ENCODE results near the gene GORASP2. TPM values are rescaled to one million over a fixed set of nuclear protein-coding genes. Genes with fewer than 3 reads are reported as not detected.

GORASP2 gene
- total and polyA plus RNA-seq, 11 donors = 24.5 to 84.9 (median 62.6) TPM

GRCh38 chr2:170928036-170928823 lies 823 bp upstream of the GORASP2 start:
- WGBS, 4 donors = 59 to 66% (median 63%) methylated on average over 17 of the region's 17 CpGs
- TF ChIP-seq POLR2A (IDR thresholded peaks at IDR 0.05) (no peak), CTCF (IDR thresholded peaks at IDR 0.05) (no peak)

DNA sequence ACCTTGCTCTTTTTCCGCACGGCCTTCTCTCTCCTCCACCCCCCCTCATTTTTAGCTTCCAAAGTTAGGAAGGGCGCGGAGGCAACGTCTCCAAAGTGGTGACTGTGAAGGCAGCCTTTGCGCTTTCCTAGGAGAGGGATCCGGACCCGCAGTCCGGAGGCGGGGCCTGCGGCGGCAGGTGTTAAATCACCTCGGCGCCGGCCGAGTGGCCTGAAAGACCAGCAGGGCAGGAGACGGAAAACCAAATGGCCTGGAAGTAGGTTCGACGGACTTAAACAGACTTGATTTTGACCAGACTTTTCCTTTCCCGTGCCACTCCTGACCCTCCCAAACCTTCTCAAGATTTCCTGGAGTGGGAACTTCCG lies 615 bp downstream of the GORASP2 start:
- Histone ChIP-seq H3K4me1 (peaks cover 0 to 47% (median 36%) of the 10 kb centered on the region in 12 donors), H3K4me3 (peak overlapping the region; percentile 73 to 97 (median 91)), H3K27me3 (no peaks in the 10 kb centered on the region), H3K36me3 (peaks cover 0 to 5% (median 0%) of the 10 kb centered on the region in 9 donors), H3K9me3 (no peaks in the 10 kb centered on the region), H3K27ac (peak overlapping the region; percentile 82 to 97 (median 94))
- TF ChIP-seq POLR2A (IDR thresholded peaks at IDR 0.05) = no peak
- no peak for TF ChIP-seq CTCF (IDR thresholded peaks at IDR 0.05)
- intact Hi-C loops (cut with DNase I) = loop anchor here in 2 of 10 donors (2.0 to 5.0 kb wide), 3 partner anchors 231 to 505 kb away; partner anchors contain the start of genes DCAF17 (in 1 of the 2) and TLK1 (in 1 of the 2)
- DNase-seq (peak in 4 of 5 donors; percentile 27 to 72 (median 53)), ATAC-seq (peak in 3 of 4 donors; percentile 3 to 35 (median 10))
- WGBS, 4 donors = 0 to 1% (median 0%) methylated on average over 20 to 21 of the region's 21 CpGs

More at GRCh38 chr2:170928036-170928823, 823 bp upstream of the GORASP2 start:
- DNase-seq (peak in 1 of 5 donors; percentile 27), ATAC-seq (no peak)
- no peaks in the 10 kb centered on the region for H3K36me3 ChIP-seq
- no peaks in the 10 kb centered on the region for H3K27me3 ChIP-seq
- H3K9me3 ChIP-seq = no peaks in the 10 kb centered on the region
- intact Hi-C loops (cut with DNase I) = loop anchor here in 2 of 10 donors (2.0 to 5.0 kb wide), 3 partner anchors 233 to 507 kb away; partner anchors contain the start of genes DCAF17 (in 1 of the 2) and TLK1 (in 1 of the 2)
- peak overlapping the region; percentile 8 to 93 (median 76) for H3K4me3 ChIP-seq
- H3K27ac ChIP-seq = peak overlapping the region; percentile 19 to 97 (median 72)
- peaks cover 0 to 38% (median 27%) of the 10 kb centered on the region in 12 donors for H3K4me1 ChIP-seq

GRCh38 chr2:170930131-170930990 lies 1.3 kb downstream of the GORASP2 start:
- peaks cover 0 to 47% (median 36%) of the 10 kb centered on the region in 12 donors for H3K4me1 ChIP-seq
- peak overlapping the region; percentile 73 to 97 (median 91) for H3K4me3 ChIP-seq
- no peak for DNase-seq
- intact Hi-C loops (cut with DNase I) = no loop called here
- H3K36me3 ChIP-seq = peaks cover 0 to 9% (median 0%) of the 10 kb centered on the region in 9 donors
- no peak for TF ChIP-seq CTCF (IDR thresholded peaks at IDR 0.05)
- TF ChIP-seq POLR2A (IDR thresholded peaks at IDR 0.05) = no peak
- H3K27me3 ChIP-seq = no peaks in the 10 kb centered on the region
- WGBS, 4 donors = 3 to 5% (median 3%) methylated on average over 14 to 15 of the region's 15 CpGs
- peak in 2 of 4 donors; percentile 1 to 14 for ATAC-seq
- peak overlapping the region in 11 of 12 donors; percentile 82 to 97 (median 94) for H3K27ac ChIP-seq
- no peaks in the 10 kb centered on the region for H3K9me3 ChIP-seq

All from heart left ventricle (tissue), 16 donors.